GM18526 (cell line): ENCODE measurements around the gene ZCCHC3.
A peak's percentile ranks its signal among the peaks of the same experiment; 100 is the strongest.

Experiments
- POLR2A ChIP-seq: IDR thresholded peaks from 3 replicates; pipeline ENCODE4 v1.6.1; 2011; ENCODE audit not compliant: insufficient read length; ENCODE audit errors: extremely low read depth

The ZCCHC3 gene

GRCh38 chr20:346640-347316, 49.4 kb downstream of the ZCCHC3 start, which contains the start of gene NRSN2:
NRSN2 (plus strand) TSS chr20:347111; CDS start chr20:349644, 2,533 bp downstream.
- TF ChIP-seq POLR2A = peak; percentile 40

- no peak for TF ChIP-seq POLR2A
Observed at GRCh38 chr20:347317-347639, 49.9 kb downstream of the ZCCHC3 start.

GRCh38 chr20:347640-348484, 50.5 kb downstream of the ZCCHC3 start:
- TF ChIP-seq POLR2A = peak; percentile 66

- TF ChIP-seq POLR2A = no peak
Observed at GRCh38 chr20:348972-349841, 51.8 kb downstream of the ZCCHC3 start.
